SK-N-MC (cell line): ENCODE results near the gene SRSF8.

Experiments used
- DNase-seq: peaks from one replicate; pipeline ENCODE4 v3.0.0-alpha.2; 2011; ENCODE audit warnings: low read depth, low spot score
- H3K27ac ChIP-seq: fragments of 200-600 bp; sonication (generic); 2 replicates; pipeline ENCODE4 v1.5.1; 2016; ENCODE audit warnings: mixed run types
- H3K36me3 ChIP-seq: fragments of 200-600 bp; sonication (generic); 2 replicates; pipeline ENCODE4 v1.6.1; 2017; ENCODE audit warnings: antibody characterized with exemption, low read length, mixed read lengths; ENCODE audit not compliant: insufficient read depth
- H3K4me3 ChIP-seq: fragments of 200-600 bp; sonication (generic); 2 replicates; pipeline ENCODE4 v1.5.1; 2016
- H3K9ac ChIP-seq: fragments of 200-600 bp; sonication (generic); 2 replicates; pipeline ENCODE4 v1.8.0; 2017; ENCODE audit warnings: mixed run types, mixed read lengths; ENCODE audit not compliant: insufficient read length
- H3K9me3 ChIP-seq: fragments of 200-600 bp; sonication (generic); 2 replicates; pipeline ENCODE4 v1.6.1; 2017; ENCODE audit warnings: low read depth, mild to moderate bottlenecking, antibody characterized with exemption, low read length, moderate library complexity, mixed read lengths
- EZH2 ChIP-seq: fragments of 200-600 bp; sonication (generic); IDR thresholded peaks from one replicate; pipeline ENCODE4 v1.6.1; 2017; ENCODE audit warnings: antibody characterized with exemption
- FOXP2 ChIP-seq: optimal IDR thresholded peaks from 2 replicates; pipeline ENCODE3; 2011; ENCODE audit warnings: mild to moderate bottlenecking, moderate library complexity; ENCODE audit not compliant: insufficient read depth; ENCODE audit errors: extremely low read length, control extremely low read depth
- POLR2AphosphoS5 ChIP-seq: IDR thresholded peaks from 2 replicates; pipeline ENCODE4 v1.6.1; 2012; ENCODE audit warnings: mild to moderate bottlenecking, low read depth, low read length, borderline replicate concordance

SRSF8 gene

GRCh38 chr11:95076981-95077380 lies 10.3 kb downstream of the SRSF8 start:
- no peak for DNase-seq
- H3K9me3 ChIP-seq, result no peaks in the 10 kb centered on the region
- no peak overlapping the region for H3K9ac ChIP-seq
- H3K27ac ChIP-seq, result no peak overlapping the region
- no peak overlapping the region for H3K4me3 ChIP-seq
- H3K36me3 ChIP-seq, result no peaks in the 10 kb centered on the region
- TF ChIP-seq EZH2 (no peak), FOXP2 (no peak), POLR2AphosphoS5 (no peak)

GRCh38 chr11:95078526-95078925 lies 11.8 kb downstream of the SRSF8 start:
- H3K27ac ChIP-seq, result no peak overlapping the region
- H3K4me3 ChIP-seq, result no peak overlapping the region
- DNase-seq, result no peak
- no peaks in the 10 kb centered on the region for H3K36me3 ChIP-seq
- H3K9ac ChIP-seq, result no peak overlapping the region
- H3K9me3 ChIP-seq, result no peaks in the 10 kb centered on the region
- no peak for TF ChIP-seq POLR2AphosphoS5
- TF ChIP-seq EZH2, result no peak
- no peak for TF ChIP-seq FOXP2

DNA sequence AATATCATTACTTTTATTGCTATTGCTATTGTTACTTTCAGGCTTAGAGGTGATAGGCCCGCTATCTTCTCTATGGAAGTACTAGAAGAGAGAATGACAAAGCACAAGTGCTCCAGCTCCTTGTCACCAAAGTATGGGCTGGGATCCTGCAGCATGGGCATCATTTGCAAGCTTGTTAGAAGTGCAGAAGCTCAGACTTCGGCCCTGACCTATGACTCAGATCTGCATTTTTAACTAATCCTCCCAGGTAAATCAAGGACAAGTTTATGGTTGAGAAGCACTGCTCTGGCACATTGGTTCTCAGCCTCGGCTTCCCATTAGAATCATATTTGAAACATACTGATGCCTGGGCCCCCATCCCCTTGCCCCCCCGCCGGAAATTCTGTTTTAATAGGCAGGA lies 14.3 kb downstream of the SRSF8 start:
- Histone ChIP-seq H3K9me3 (no peaks in the 10 kb centered on the region), H3K27ac (no peak overlapping the region), H3K36me3 (no peaks in the 10 kb centered on the region), H3K9ac (no peak overlapping the region), H3K4me3 (no peak overlapping the region)
- no peak for DNase-seq
- TF ChIP-seq EZH2 (no peak), FOXP2 (no peak), POLR2AphosphoS5 (no peak)

DNA sequence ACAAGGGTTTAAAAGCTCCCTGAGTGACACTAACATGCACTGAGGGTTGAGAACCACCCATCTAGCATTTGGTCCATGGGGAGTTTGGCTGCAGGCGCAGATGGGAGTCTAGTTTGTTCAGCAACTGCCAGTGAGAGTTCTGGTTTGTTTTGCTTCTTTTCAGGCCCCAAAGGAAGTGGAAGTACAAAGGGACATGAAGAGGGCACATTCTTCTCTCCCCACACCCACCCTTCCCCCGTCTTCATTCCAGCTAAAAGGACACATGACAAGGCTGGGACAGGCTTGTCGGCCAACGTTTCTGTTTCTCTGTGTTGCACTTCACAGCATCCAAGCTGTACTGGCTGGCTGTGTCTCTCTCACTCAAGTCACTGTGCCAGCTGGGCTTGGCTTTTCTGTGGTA lies 14.7 kb downstream of the SRSF8 start:
- TF ChIP-seq FOXP2, result no peak
- no peak for TF ChIP-seq POLR2AphosphoS5
- TF ChIP-seq EZH2, result no peak
- Histone ChIP-seq H3K36me3 (no peaks in the 10 kb centered on the region), H3K27ac (no peak overlapping the region), H3K9ac (no peak overlapping the region), H3K9me3 (no peaks in the 10 kb centered on the region), H3K4me3 (no peak overlapping the region)
- DNase-seq, result no peak

GRCh38 chr11:95082576-95083001 lies 15.9 kb downstream of the SRSF8 start:
- no peak for DNase-seq
- no peak for TF ChIP-seq EZH2
- TF ChIP-seq POLR2AphosphoS5, result no peak
- TF ChIP-seq FOXP2, result no peak

DNA sequence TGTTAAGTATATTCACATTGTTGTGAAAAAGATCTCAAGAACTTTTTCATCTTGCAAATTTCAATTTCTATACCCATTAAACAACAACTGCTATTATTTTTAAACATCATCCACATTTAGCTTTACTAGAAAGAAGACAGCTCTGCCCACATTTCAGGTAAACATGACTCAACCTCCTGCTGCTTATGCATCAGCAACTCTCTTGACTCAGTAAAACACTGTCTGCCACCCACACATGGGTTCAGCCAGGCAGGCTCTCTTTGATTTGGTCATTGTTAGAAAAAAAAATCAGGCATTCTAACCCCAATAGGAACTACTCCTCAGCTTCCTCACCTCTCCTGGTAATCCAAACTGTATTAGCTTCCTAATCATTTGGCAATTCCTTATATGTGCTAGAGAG lies 17.8 kb downstream of the SRSF8 start:
- Histone ChIP-seq H3K4me3 (no peak overlapping the region), H3K9ac (no peak overlapping the region), H3K9me3 (no peaks in the 10 kb centered on the region), H3K27ac (no peak overlapping the region), H3K36me3 (no peaks in the 10 kb centered on the region)
- TF ChIP-seq POLR2AphosphoS5 (no peak), FOXP2 (no peak), EZH2 (no peak)
- DNase-seq, result no peak

More at GRCh38 chr11:95082576-95083001, 15.9 kb downstream of the SRSF8 start:
- no peak overlapping the region for H3K9ac ChIP-seq
- H3K9me3 ChIP-seq, result no peaks in the 10 kb centered on the region
- H3K4me3 ChIP-seq, result no peak overlapping the region
- no peaks in the 10 kb centered on the region for H3K36me3 ChIP-seq
- no peak overlapping the region for H3K27ac ChIP-seq

DNA sequence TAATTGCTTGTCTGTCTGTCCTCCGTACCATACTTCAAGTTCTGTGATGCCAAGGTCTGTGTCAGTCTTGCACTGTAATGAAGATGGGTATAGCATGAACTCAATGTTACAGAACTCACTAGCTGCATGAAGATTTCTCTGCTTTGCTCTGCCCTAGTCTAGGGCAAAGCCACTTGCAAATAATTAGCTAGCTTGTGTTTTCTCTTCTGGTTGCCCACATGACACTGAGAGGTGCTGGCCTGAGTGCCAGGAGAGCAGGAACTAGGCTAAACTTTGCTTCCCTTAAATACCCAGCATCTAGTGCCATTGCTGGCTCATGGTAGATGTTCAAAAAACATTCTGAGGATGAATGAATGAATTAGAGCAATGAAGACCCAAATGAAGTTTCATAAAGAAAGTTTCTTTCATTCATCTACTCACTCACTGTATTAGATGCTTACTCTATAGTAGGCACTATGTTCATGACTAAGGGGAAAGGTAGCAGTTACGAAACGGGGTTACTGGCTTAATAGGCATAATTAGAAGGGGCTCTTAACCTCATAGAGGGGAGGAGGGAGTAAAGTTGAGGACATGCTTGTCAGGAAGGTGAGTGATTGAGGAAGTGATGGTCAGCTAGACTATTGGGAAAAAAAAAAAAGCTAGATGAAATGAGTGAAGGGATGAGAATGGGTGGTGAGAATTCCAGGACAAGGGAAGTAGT lies 18.5 kb downstream of the SRSF8 start:
- no peaks in the 10 kb centered on the region for H3K36me3 ChIP-seq
- no peak for TF ChIP-seq EZH2
- TF ChIP-seq POLR2AphosphoS5, result no peak
- no peak for TF ChIP-seq FOXP2

GRCh38 chr11:95086151-95086550 lies 19.4 kb downstream of the SRSF8 start:
- H3K27ac ChIP-seq, result no peak overlapping the region
- H3K4me3 ChIP-seq, result no peak overlapping the region
- H3K9ac ChIP-seq, result no peak overlapping the region
- no peaks in the 10 kb centered on the region for H3K36me3 ChIP-seq
- H3K9me3 ChIP-seq, result no peaks in the 10 kb centered on the region
- TF ChIP-seq EZH2 (no peak), FOXP2 (no peak), POLR2AphosphoS5 (no peak)
- DNase-seq, result no peak

More for the DNA sequence above, 18.5 kb downstream of the SRSF8 start:
- no peak overlapping the region for H3K4me3 ChIP-seq
- DNase-seq, result no peak
- no peaks in the 10 kb centered on the region for H3K9me3 ChIP-seq
- no peak overlapping the region for H3K9ac ChIP-seq
- H3K27ac ChIP-seq, result no peak overlapping the region
